Hippocampal formation (tissue), 2 donors: Measurements from ENCODE around the gene NEB.

Source experiments
- DNase-seq, 2 donors: peaks; one replicate each; lab custom pipeline; 2025; lab: John Stamatoyannopoulos, UW

The NEB gene

DNA sequence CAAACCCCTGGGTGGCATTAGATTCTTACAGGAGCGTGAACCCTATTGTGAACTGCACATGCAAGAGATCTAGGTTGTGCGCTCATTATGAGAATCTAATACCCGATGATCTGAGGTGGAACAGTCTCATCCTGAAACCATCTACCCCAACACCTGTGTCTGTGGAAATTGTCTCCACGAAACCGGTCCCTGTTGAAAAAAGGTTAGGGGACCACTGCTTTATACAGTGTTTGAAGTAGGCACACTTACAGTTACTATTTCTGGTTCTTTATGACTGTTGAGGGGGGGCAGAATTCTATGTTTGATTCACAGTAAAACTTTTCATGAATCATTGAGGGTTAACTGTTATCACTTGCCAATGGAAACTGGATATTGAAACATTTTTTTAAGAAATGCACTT lies 252.5 kb downstream of the NEB start:
- no peak for DNase-seq

GRCh38 chr2:151478011-151478410 lies 256.3 kb downstream of the NEB start:
- no peak for DNase-seq

- DNase-seq, result no peak
Measured at GRCh38 chr2:151476287-151476686, 258.0 kb downstream of the NEB start.

DNA sequence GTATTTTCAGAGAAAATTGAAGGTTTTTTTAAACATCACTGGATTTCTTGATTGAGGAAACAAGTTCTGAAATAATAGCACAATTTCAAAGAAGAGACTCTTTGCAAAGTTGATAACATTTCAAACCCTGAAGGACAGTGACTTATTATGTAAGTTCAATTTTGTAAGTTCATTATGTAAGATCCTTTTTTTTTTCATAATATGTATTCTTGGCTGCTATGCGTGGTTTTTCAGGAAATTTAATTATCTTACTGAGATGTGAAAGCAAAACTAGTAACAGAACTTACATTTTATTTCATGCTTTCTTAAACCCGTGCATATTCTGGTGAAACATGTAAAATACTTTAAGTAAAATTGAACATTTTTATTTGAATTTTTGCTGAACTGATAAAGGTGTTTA lies 259.2 kb downstream of the NEB start:
- DNase-seq, result no peak

DNA sequence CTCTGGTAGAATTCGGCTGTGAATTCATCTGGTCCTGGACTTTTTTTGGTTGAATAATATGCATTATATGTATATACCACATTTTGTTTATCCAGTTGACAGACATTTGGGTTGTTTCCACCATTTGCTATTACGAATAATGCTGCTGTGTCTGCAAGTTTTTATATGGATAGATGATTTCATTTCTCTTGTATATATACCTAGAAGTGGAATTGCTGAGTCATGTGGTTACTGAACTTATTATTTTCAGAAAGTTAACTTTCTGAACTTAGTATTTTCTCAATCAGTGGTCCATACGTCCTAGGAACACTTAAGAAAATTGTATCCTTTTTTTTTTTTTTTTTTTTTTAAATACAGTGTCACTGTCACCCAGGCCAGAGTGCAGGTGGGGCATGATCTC lies 261.3 kb downstream of the NEB start:
- DNase-seq, result no peak

DNA sequence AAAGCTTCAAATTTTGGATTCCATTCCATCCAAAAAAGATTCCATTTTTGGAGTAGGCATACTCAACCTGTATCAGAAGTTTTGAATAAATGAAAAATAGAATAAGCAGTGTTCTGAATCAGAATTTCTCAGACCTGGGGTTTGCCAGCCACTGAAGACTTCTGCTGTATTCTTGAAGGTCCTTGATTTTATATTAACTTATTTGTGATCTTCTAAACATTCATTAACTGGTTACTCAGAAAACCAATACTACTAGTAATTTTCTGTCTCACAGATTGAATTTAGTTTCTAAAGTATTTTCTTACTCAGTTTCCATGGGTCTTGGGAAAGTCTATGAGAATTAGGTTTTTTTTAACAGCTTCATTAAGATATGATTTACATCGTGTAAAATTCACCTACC lies 263.7 kb downstream of the NEB start:
- DNase-seq, result no peak

DNA sequence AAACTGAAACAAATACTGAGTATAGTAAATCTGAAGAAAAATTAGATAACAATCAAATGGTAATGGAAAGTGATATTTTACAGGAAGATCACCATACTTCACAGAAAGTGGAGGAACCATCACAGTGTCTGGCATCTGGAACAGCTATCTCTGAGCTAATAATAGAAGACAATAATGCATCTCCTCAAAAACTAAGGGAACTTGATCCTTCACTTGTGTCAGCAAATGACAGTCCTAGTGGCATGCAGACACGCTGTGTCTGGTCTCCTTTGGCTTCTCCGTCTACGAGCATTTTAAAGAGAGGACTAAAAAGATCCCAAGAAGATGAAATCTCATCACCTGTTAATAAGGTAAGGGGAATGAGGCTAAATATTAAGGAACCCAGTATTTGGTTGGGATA lies 268.5 kb downstream of the NEB start:
- DNase-seq, result no peak

DNA sequence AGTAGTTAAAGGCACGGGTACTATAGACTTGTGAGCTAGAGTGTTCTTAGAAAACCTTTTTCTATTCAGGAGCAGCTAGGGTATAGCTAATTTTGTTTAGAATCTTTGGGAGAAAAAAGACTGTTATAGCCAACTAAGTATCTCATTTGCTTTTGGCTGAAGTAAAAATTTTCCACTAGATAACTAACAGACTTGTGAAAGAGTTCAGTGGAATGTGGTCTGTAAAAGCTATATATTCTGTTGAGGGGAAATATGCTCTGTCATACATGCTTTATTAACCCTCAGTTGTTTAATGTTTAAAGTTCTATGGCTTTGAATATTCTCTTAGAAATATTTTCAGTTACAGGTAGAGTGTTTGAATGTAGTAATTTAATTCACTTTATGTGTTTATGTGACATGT lies 274.9 kb downstream of the NEB start:
- no peak for DNase-seq

DNA sequence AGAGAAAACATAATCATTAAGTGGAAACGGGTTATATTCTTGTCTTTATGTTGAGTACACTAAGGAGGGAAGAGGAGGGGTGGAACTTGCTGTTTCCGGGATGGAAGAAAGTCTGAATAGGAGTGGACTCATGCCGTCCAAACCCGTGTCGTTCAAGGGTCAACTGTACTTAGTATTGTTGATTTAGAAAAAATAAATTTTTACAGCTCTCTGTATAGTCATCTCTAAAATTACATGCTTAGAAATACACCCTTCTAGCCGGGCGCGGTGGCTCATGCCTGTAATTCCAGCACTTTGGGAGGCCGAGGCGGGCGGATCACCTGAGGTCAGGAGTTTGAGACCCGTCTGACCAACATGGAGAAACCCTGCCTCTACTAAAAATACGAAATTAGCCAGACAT lies 295.1 kb downstream of the NEB start:
- DNase-seq, result no peak

DNA sequence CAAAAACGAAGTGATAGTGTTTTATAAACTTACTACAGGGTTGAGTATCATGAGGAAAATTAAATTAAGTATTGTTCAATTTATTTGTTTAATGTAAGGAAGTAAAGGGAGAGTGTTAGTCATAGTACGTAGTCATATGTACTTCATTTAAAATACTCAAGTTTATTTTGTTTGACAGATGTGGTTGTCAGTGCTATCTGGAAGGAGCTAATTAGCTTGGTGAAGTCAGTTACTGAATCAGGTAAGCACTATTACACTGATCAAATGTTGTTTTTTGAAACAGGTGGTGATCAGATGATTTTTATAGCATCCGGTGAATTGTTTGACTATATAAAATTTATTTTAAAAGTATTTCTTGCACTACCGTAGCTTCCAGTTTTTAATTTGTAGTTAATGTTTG lies 295.8 kb downstream of the NEB start:
- no peak for DNase-seq

DNA sequence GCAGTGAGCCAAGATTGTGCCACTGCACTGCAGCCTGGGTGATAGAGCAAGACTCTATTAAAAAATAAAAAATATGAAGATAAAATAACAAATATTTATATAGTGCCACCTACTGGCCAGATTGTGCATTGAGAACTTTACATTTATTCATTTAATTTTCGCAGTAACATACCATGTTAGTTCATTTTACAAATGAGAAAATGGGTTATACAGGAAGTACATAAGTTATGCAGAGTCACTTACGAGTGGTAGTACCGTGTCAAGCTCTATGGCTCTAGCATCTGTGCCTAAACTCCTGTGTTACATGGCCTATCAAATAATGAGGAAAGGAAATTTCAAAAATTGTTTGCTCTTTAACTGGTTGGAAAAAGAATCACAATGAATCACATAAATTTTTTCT lies 296.6 kb downstream of the NEB start:
- DNase-seq, result no peak
